Measurements from ENCODE around the gene TUBB4B.
"Not testable (repeated sequence)": the region's sequence is repeated elsewhere in the genome, so short reads cannot be mapped to it uniquely, and the experiment has no call there.

Gene TUBB4B

GRCh38 chr9:137237759-137238726, 3.0 kb upstream of the TUBB4B start:
- no peak for DNase-seq

DNA sequence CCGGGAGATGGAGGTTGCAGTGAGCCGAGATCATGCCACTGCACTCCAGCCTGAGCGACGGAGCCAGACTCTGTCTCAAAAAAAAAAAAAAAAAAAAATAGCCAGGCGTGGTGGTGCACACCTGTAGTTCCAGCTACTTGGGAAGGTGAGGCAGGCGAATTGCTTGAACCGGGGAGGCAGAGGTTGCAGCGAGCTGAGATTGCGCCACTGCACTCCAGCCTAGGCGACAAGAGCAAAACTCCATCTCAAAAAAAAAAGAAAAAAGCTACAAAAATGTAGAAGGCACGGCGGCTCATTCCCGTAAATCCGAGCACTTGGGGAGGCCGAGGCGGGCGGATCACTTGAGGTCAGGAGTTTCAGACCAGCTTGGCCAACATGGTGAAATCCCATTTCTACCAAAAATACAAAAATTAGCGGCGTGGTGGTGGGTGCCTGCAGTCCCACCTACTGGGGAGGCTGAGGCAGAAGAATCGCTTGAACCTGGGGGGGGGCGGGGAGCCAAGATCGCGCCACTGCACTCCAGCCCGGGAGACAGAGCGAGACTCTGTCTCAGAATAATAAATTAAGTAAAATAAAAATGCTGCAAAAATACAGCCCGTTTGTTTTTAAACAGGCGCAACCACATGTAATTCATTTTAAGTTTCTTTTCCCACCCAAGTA, 1.4 kb upstream of the TUBB4B start:
- DNase-seq = not testable (repeated sequence)

DNA sequence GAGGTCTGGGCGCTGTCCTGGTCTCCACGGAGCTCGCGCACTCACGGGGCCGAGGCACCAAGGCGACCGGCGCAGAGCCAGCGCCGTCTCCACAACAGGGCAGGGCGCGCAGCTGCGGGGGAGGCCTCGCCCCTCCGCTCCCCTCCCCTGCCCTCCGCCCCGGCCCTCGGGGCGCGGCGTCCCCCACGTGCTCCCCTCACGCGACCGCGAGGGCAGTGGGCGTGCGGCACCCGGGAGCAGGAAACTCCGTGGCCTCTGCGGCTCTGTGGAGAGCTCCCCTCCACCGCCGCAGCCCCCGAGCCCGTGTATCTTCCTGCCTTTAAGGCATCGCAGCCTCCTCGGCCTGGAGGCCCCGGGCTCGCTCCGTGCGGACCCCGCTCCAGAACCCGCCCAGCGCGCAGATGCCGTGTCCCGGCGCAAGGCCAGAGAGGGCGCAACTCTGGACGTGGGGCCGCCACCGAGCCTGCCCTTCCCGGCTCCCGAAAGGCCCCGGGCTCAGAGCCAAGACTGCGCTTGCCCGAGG, 708 bp upstream of the TUBB4B start:
- DNase-seq = no peak

GRCh38 chr9:137241490-137242268, 592 bp downstream of the TUBB4B start:
- peak; percentile 85 for DNase-seq

DNA sequence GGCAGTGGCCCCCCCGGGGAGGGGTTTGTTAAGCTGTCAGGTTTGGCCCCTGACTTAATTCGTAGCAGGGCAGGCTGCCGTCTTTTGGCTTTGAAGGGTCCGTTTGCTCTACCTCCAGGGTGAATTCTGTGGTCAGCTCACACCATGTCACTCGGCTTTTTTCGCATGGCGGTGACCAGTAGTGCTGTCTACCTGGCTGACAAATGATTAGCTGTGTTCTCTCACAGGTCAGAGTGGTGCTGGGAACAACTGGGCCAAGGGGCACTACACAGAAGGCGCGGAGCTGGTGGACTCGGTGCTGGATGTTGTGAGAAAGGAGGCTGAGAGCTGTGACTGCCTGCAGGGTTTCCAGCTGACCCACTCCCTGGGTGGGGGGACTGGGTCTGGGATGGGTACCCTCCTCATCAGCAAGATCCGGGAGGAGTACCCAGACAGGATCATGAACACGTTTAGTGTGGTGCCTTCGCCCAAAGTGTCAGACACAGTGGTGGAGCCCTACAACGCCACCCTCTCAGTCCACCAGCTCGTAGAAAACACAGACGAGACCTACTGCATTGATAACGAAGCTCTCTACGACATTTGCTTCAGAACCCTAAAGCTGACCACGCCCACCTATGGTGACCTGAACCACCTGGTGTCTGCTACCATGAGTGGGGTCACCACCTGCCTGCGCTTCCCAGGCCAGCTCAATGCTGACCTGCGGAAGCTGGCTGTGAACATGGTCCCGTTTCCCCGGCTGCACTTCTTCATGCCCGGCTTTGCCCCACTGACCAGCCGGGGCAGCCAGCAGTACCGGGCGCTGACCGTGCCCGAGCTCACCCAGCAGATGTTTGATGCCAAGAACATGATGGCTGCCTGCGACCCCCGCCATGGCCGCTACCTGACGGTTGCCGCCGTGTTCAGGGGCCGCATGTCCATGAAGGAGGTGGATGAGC, 1.4 kb downstream of the TUBB4B start:
- DNase-seq = no peak

DNA sequence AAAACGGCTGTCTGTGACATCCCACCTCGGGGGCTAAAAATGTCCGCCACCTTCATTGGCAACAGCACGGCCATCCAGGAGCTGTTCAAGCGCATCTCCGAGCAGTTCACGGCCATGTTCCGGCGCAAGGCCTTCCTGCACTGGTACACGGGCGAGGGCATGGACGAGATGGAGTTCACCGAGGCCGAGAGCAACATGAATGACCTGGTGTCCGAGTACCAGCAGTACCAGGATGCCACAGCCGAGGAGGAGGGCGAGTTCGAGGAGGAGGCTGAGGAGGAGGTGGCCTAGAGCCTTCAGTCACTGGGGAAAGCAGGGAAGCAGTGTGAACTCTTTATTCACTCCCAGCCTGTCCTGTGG, 2.2 kb downstream of the TUBB4B start:
- DNase-seq = not testable (repeated sequence)

GRCh38 chr9:137243626-137244485, 2.8 kb downstream of the TUBB4B start:
- peak; percentile 77 for DNase-seq

DNA sequence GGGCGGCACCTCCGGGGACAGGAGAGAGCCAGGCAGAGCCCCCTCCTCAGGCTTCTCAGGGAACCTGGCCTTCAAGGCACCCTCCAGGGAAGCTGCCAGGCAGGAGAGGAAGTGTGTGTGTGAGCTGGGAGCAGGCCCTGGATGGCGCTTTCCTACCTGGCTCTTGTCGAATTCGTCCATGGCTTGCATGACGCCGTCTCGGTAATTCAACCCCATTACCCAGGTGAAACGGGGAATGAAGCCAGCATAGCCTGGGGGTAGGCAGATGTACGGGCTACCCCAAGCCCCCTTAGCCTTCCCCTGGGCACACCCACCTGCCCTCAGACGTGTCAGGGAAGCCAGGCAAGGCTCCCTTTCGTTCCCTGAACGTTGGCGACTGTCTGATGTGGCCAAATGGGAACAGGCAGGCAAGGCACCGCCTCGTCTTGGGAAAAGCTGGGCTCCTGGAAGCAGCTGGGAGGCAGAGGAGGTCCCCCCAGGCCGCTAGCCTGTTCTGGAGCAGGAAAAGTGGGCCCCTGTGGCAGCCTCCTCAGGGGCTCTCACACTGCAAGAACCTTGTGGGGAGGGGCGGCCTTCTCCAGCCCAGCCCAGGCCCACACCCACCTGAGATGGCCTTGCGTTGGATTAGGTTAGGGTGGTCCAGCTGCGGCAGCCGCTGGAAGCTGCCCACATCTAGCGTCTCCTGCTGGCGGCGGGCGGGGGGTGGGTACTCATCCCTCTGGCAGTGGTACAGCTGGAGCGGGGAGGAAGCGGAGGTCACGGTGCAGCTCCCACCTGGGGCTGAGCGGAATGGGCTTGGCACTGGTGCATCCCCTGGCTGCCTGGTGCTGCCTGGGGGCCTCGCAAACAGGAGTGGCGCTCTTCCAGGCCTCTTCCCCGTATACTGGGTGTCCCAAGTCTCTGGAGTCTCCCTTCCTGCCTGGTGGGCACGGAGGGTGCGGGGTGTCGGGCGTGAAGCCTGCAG, 3.7 kb downstream of the TUBB4B start:
- DNase-seq = no peak

- DNase-seq = no peak
These were observed 4.6 kb downstream of the TUBB4B start for GRCh38 chr9:137245450-137246421.

DNA sequence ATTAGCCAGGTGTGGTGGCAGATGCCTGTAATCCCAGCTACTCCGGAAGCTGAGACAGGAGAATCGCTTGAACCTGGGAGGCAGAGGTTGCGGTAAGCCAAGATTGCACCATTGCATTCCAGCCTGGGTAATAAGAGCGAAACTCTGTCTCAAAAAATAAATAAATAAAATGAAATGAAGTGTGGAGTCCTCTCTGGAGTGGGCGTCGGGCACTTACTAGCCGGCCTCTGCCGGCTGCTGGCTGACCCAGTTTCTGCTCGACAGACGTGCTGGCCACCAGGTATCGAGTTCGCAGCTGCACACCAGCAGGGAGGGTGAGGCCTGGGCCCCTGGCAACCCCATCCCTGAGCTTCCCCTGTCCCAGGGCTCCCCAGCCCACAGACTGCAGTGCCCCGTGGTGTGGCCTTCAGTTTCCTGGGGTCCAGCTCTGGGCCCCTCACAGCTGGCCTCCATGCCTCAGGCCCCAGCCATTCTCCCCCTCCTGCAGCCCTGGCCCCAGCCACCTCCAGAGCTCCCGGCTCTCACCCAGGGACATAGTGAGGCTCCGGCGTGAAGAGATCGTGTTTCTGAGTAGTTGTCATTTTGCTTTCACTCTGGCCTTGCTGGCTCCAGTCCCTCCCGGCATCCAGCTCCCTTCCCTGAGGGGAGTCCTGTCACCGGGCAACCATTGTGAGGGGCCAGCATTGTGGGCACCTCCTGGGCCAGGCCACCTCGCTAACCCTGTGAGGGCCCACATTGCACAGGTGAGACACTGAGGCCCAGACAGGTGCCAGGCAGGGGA, 6.2 kb downstream of the TUBB4B start:
- no peak for DNase-seq

DNA sequence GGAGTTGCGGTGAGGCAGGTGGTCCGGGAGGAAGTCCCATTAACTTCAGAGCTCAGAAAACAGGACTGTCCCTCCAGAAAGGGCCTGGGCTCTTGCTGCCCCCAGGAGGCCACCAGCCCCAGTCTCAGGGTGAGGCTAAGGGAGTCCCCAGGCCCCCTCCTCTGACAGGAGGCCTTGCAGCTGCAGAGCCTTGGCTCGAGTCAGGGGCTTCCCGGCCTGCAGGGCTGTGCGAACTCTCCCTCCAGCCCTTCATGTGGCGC, 6.8 kb downstream of the TUBB4B start:
- DNase-seq = no peak

DNA sequence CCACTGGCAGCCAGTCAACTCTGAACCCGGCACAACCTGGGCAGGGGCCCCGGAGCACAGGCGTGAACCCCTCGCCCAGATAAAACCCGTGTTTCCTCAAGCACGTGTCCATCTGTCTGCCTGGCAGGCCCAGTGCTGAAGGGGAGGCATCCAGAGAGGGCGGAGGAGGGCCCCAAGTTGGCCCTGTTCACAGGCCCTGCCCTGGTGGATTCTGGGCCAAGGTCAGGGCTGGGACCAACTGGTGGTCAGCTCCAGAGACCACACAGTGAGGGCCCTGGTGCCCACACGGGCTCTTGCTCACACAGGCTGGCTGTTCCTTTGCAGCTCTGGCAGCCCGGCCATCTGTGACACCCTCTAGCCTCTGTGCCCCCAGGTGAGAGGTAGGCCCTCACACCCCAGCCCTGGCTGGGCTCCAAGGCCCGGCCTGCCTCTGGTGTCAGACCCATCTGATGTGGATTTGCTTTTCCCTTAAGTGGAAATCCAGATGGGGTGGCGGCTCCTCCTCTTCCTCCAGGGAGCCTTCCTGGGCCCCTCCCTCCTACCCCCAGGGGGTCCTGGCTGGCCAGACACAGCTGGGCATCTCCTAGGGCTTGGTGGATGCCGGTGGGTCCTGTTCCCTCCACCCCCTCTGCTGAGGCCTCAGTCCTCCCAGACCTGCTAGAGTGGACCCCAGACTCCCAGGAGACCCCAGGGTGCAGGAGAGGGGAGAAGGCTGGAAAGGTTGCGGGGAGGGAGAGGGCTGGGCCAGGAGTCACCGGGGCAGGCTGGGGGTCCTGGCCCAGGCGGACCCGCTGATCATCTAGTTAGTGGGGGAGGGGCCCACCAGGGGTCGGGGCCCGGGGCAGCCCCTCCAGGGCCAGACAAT, 9.5 kb downstream of the TUBB4B start:
- no peak for DNase-seq

GRCh38 chr9:137251194-137251461, 10.0 kb downstream of the TUBB4B start, which contains the start of gene STPG3:
TSS of gene STPG3 (plus strand) at chr9:137251286. CDS start at chr9:137251287, 1 bp downstream.
- no peak for DNase-seq

GRCh38 chr9:137251490-137252268, 10.6 kb downstream of the TUBB4B start:
- no peak for DNase-seq

- no peak for DNase-seq
These were observed 11.7 kb downstream of the TUBB4B start for GRCh38 chr9:137252555-137253506.
